ENCODE measurements around the gene TWF2.

DNA sequence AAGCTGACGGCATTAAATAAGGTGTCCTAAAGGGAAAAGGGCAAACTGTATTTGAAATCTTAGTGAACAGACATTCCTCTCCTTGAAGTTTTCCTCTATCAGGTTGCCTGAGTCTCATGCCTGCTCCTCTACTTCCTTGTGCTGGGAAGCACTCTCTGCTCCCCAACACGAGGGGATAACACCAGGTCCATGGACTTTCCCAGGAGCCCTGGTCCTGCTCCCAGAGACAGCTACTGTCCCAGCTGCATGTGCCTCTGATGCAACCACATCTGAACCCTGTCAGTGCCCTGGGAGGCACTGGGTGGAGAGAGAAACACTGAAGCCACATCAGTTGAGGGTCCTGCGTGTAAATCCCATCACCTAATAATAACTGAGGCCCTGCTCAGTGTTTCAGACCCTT, 20.9 kb downstream of the TWF2 start:
- TF ChIP-seq POLR2A (IDR thresholded peaks at IDR 0.05; ENCODE audit: low read length): no peak
- no peak for TF ChIP-seq GATA1 (IDR thresholded peaks at IDR 0.05; ENCODE audit: low read depth, low read length)
